Measurements from ENCODE around the gene C1orf159. TPM values are rescaled to one million over a fixed set of nuclear protein-coding genes. Genes with fewer than 3 reads are reported as not detected.

The C1orf159 gene
- total and polyA plus RNA-seq, 9 of the 15 experiments (the other 6 are each of a cell fraction or from before 2014, with no cell fraction given) = 0.28 to 54.9 (median 10.6) TPM

DNA sequence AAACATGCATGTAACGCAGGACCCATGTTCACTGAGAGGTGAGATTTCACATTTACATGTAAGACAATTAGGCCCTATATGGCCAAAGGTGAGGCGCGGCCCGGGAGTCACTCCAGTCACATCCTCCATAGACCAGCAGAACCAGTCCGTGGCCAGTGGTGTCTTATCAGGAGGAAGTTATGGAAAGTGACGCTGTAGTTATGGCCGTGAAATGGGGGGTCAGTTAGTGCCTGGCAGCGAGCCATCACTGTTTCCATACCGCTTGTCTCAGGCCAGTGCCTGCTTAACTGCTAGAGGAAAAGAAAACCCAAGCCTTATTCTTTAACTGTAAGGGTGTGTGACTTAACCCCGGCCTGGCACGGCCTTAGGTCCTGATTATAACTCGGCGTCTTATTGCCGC is 6.1 kb downstream of the C1orf159 start (continued):
- TF ChIP-seq, protein P1, sequence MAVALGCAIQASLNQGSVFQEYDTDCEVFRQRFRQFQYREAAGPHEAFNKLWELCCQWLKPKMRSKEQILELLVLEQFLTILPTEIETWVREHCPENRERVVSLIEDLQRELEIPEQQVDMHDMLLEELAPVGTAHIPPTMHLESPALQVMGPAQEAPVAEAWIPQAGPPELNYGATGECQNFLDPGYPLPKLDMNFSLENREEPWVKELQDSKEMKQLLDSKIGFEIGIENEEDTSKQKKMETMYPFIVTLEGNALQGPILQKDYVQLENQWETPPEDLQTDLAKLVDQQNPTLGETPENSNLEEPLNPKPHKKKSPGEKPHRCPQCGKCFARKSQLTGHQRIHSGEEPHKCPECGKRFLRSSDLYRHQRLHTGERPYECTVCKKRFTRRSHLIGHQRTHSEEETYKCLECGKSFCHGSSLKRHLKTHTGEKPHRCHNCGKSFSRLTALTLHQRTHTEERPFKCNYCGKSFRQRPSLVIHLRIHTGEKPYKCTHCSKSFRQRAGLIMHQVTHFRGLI (CRISPR knock-in tag; IDR thresholded peaks at IDR 0.05) = no peak
- TF ChIP-seq ZNF274 (IDR thresholded peaks at IDR 0.05; ENCODE audit: borderline replicate concordance, low read depth, low read length) (no peak), JUND (IDR thresholded peaks at IDR 0.05; ENCODE audit: borderline replicate concordance, low read depth, low read length) (peak; percentile 56; the same call in 1 of the 2 replicates), JUND (tag; IDR thresholded peaks at IDR 0.05; ENCODE audit: borderline replicate concordance, low read depth, low read length) (peak; percentile 59; the same call in 1 of the 3 replicates), CHCHD3 (CRISPR knock-in tag; IDR thresholded peaks at IDR 0.05) (no peak), SAFB2 (IDR thresholded peaks at IDR 0.05; ENCODE audit: borderline replicate concordance, low read depth, low read length, severe bottlenecking) (no peak), WHSC1 (IDR thresholded peaks at IDR 0.05; ENCODE audit: low read length) (no peak), ZNF3 (CRISPR knock-in tag; IDR thresholded peaks at IDR 0.05) (no peak), KLF10 (CRISPR knock-in tag; IDR thresholded peaks at IDR 0.05) (no peak), ZZZ3 (IDR thresholded peaks at IDR 0.05) (no peak), MCM7 (IDR thresholded peaks at IDR 0.05) (no peak), BRCA1 (IDR thresholded peaks at IDR 0.05) (no peak), BRCA1 (CRISPR knock-in tag; IDR thresholded peaks at IDR 0.05) (no peak), TAF7 (tag; IDR thresholded peaks at IDR 0.05) (no peak), RBFOX2 (IDR thresholded peaks at IDR 0.05; ENCODE audit: low read depth, low read length) (no peak), TCFL5 (CRISPR knock-in tag; conservative IDR thresholded peaks at IDR 0.05) (0 out of 2 replicates have a peak, but pooled peaks have one; percentile 6), ZNF764 (CRISPR knock-in tag; IDR thresholded peaks at IDR 0.05; ENCODE audit: low read depth) (no peak), ZNF785 (CRISPR knock-in tag; IDR thresholded peaks at IDR 0.05) (no peak), MIER1 (IDR thresholded peaks at IDR 0.05; ENCODE audit: low read depth) (no peak), ETV5 (CRISPR knock-in tag; IDR thresholded peaks at IDR 0.05; ENCODE audit: low read depth) (peak; percentile 91)
- TF ChIP-seq, protein P2, sequence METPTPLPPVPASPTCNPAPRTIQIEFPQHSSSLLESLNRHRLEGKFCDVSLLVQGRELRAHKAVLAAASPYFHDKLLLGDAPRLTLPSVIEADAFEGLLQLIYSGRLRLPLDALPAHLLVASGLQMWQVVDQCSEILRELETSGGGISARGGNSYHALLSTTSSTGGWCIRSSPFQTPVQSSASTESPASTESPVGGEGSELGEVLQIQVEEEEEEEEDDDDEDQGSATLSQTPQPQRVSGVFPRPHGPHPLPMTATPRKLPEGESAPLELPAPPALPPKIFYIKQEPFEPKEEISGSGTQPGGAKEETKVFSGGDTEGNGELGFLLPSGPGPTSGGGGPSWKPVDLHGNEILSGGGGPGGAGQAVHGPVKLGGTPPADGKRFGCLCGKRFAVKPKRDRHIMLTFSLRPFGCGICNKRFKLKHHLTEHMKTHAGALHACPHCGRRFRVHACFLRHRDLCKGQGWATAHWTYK (CRISPR knock-in tag; IDR thresholded peaks at IDR 0.05) = no peak
- TF ChIP-seq, protein P3, sequence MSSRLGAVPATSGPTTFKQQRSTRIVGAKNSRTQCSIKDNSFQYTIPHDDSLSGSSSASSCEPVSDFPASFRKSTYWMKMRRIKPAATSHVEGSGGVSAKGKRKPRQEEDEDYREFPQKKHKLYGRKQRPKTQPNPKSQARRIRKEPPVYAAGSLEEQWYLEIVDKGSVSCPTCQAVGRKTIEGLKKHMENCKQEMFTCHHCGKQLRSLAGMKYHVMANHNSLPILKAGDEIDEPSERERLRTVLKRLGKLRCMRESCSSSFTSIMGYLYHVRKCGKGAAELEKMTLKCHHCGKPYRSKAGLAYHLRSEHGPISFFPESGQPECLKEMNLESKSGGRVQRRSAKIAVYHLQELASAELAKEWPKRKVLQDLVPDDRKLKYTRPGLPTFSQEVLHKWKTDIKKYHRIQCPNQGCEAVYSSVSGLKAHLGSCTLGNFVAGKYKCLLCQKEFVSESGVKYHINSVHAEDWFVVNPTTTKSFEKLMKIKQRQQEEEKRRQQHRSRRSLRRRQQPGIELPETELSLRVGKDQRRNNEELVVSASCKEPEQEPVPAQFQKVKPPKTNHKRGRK (tag; IDR thresholded peaks at IDR 0.05) = no peak
- TF ChIP-seq, protein P4, sequence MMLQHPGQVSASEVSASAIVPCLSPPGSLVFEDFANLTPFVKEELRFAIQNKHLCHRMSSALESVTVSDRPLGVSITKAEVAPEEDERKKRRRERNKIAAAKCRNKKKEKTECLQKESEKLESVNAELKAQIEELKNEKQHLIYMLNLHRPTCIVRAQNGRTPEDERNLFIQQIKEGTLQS (IDR thresholded peaks at IDR 0.05) = no peak
- TF ChIP-seq, protein P4 (CRISPR knock-in tag; conservative IDR thresholded peaks at IDR 0.05) = no peak
- TF ChIP-seq, protein P5, sequence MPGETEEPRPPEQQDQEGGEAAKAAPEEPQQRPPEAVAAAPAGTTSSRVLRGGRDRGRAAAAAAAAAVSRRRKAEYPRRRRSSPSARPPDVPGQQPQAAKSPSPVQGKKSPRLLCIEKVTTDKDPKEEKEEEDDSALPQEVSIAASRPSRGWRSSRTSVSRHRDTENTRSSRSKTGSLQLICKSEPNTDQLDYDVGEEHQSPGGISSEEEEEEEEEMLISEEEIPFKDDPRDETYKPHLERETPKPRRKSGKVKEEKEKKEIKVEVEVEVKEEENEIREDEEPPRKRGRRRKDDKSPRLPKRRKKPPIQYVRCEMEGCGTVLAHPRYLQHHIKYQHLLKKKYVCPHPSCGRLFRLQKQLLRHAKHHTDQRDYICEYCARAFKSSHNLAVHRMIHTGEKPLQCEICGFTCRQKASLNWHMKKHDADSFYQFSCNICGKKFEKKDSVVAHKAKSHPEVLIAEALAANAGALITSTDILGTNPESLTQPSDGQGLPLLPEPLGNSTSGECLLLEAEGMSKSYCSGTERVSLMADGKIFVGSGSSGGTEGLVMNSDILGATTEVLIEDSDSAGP (CRISPR knock-in tag; IDR thresholded peaks at IDR 0.05) = no peak
